Small intestine (tissue), 4 donors: ENCODE data around the gene CDC45. TPM values are rescaled to one million over a fixed set of nuclear protein-coding genes. Genes with fewer than 3 reads are reported as not detected.

Experiments
- polyA plus RNA-seq, 4 donors: library from polyadenylated mRNA; stranded (reverse) in 3 of 4; unstranded in 1 of 4; fragments of 200-250 nt in 3 of 4; fragments of 120-200 nt in 1 of 4; gene quantifications; one replicate each; pipeline versions ENCODE4 v1.2.1 to v1.2.3, GENCODE V29; 2013
- donor health status: healthy with polysubstance abuse.
- donor health status: Bipolar disorder and iron deficiency.
- donor health status: healthy.

The CDC45 gene
- polyA plus RNA-seq, 4 donors = 2.2 to 13.8 (median 5.6) TPM

Other genes with a start within 250 kb of the CDC45 start
- gene CLTCL1, start 188.2 kb upstream of the CDC45 start, polyA plus RNA-seq = 1 to 10 TPM in 2 of 4 donors, under 1 TPM in 2; 0.67 to 1.5 (median 0.95) TPM
- gene HIRA, start 48.2 kb upstream of the CDC45 start, polyA plus RNA-seq = 10 to 100 TPM; 15.7 to 29.3 (median 21.3) TPM
- gene MRPL40, start 47.4 kb upstream of the CDC45 start, polyA plus RNA-seq = 10 to 100 TPM; 25.2 to 33.5 (median 28.9) TPM
- gene C22orf39, start 32.2 kb upstream of the CDC45 start, polyA plus RNA-seq = 10 to 100 TPM; 28.6 to 32.2 (median 29.4) TPM
- 100 to 1,000 TPM in 1 of 4 donors, 10 to 100 TPM in 3; 46.0 to 112 (median 81.4) TPM for gene UFD1, start 727 bp upstream of the CDC45 start, polyA plus RNA-seq
- gene CLDN5, start 44.5 kb downstream of the CDC45 start, polyA plus RNA-seq = 100 to 1,000 TPM in 1 of 4 donors, 10 to 100 TPM in 1, 1 to 10 TPM in 2; 3.1 to 184 (median 10.4) TPM
- gene SEPTIN5, start 234.6 kb downstream of the CDC45 start, polyA plus RNA-seq = 10 to 100 TPM in 1 of 4 donors, 1 to 10 TPM in 3; 2.2 to 10.2 (median 6.1) TPM
- gene GP1BB, start 243.6 kb downstream of the CDC45 start, polyA plus RNA-seq = 1 to 10 TPM in 3 of 4 donors, under 1 TPM in 1; 0.67 to 2.0 (median 1.3) TPM